GM12891 (cell line): ENCODE measurements around the gene MED13L.
"Not testable (repeated sequence)": the region's sequence is repeated elsewhere in the genome, so short reads cannot be mapped to it uniquely, and the experiment has no call there.

ENCODE experiments used
- POLR2AphosphoS5 ChIP-seq: IDR thresholded peaks from 2 replicates; pipeline ENCODE4 v1.6.1; 2011; ENCODE audit warnings: low read depth, low read length, control low read depth
- TAF1 ChIP-seq: IDR thresholded peaks from 2 replicates; pipeline ENCODE4 v1.6.1; 2011; ENCODE audit warnings: low read depth, low read length, control low read depth

GRCh38 chr12:115976829-115977228, 300.7 kb downstream of the MED13L start:
- not testable (repeated sequence) for TF ChIP-seq POLR2AphosphoS5, TAF1
